OCI-LY1 (cell line): ENCODE measurements around the gene CIB1.
"Not testable (repeated sequence)": the region's sequence is repeated elsewhere in the genome, so short reads cannot be mapped to it uniquely, and the experiment has no call there.

ENCODE experiments used
- H2AFZ ChIP-seq: fragments of 200-600 bp; sonication (generic), shearing (Covaris generic); 2 replicates; pipeline ENCODE4 v1.6.0; 2014; ENCODE audit warnings: antibody characterized with exemption, mild to moderate bottlenecking, low read length
- H3F3A ChIP-seq: fragments of 200-600 bp; sonication (generic), shearing (Covaris generic); 2 replicates; pipeline ENCODE4 v1.6.0; 2014; ENCODE audit warnings: mild to moderate bottlenecking, antibody characterized with exemption, low read length, moderate library complexity; ENCODE audit not compliant: insufficient read depth
- H3K27ac ChIP-seq: fragments of 200-600 bp; sonication (generic); 2 replicates; pipeline ENCODE4 v1.5.1; 2014; ENCODE audit warnings: low read length, mixed run types, mild to moderate bottlenecking, low read depth; ENCODE audit not compliant: poor library complexity, severe bottlenecking
- H3K27me3 ChIP-seq: fragments of 200-600 bp; sonication (generic); 2 replicates; pipeline ENCODE4 v1.6.0; 2014; ENCODE audit warnings: antibody characterized with exemption, mild to moderate bottlenecking, low read length, moderate library complexity; ENCODE audit not compliant: insufficient read depth
- H3K36me3 ChIP-seq: fragments of 200-600 bp; sonication (generic); 2 replicates; pipeline ENCODE4 v1.6.1; 2014; ENCODE audit warnings: mild to moderate bottlenecking, antibody characterized with exemption, low read length, moderate library complexity, mixed read lengths; ENCODE audit not compliant: insufficient read depth
- H3K4me1 ChIP-seq: fragments of 200-600 bp; sonication (generic); 2 replicates; pipeline ENCODE4 v1.5.1; 2014; ENCODE audit warnings: mild to moderate bottlenecking, low read length, moderate library complexity; ENCODE audit not compliant: insufficient read depth, severe bottlenecking
- H3K4me2 ChIP-seq: fragments of 200-600 bp; sonication (generic), shearing (Covaris generic); 2 replicates; pipeline ENCODE4 v1.6.1; 2014; ENCODE audit warnings: low read length
- H3K4me3 ChIP-seq: fragments of 200-600 bp; sonication (generic); 2 replicates; pipeline ENCODE4 v1.5.1; 2014; ENCODE audit warnings: low read length, low read depth, mild to moderate bottlenecking, mixed read lengths; ENCODE audit not compliant: poor library complexity, severe bottlenecking
- H3K79me2 ChIP-seq: fragments of 200-600 bp; shearing (Covaris generic); 2 replicates; pipeline ENCODE4 v1.6.1; 2016; ENCODE audit warnings: mixed run types, low read length, mixed read lengths; ENCODE audit not compliant: insufficient read depth
- H3K9ac ChIP-seq: fragments of 200-600 bp; sonication (generic), shearing (Covaris generic); 2 replicates; pipeline ENCODE4 v1.6.1; 2014; ENCODE audit warnings: mild to moderate bottlenecking, low read length, mixed read lengths
- H3K9me2 ChIP-seq: fragments of 200-600 bp; sonication (generic), shearing (Covaris generic); 2 replicates; pipeline ENCODE4 v1.6.1; 2014; ENCODE audit warnings: low read depth, mild to moderate bottlenecking, low read length, mixed read lengths
- H3K9me3 ChIP-seq: fragments of 200-600 bp; shearing (Covaris generic); 2 replicates; pipeline ENCODE4 v1.6.1; 2014; ENCODE audit warnings: low read length, mixed read lengths
- H4K20me1 ChIP-seq: fragments of 200-600 bp; sonication (generic), shearing (Covaris generic); 2 replicates; pipeline ENCODE4 v1.6.0; 2016; ENCODE audit warnings: mild to moderate bottlenecking, low read length; ENCODE audit not compliant: insufficient read depth
- CTCF ChIP-seq: fragments of 200-600 bp; sonication (generic), shearing (Covaris generic); IDR thresholded peaks from 2 replicates; pipeline ENCODE4 v1.5.1; 2017; ENCODE audit warnings: mild to moderate bottlenecking, antibody characterized with exemption, low read length, moderate library complexity, mixed read lengths
- EZH2 ChIP-seq: fragments of 200-600 bp; sonication (generic), shearing (Covaris generic); IDR thresholded peaks from 2 replicates; pipeline ENCODE4 v1.8.0; 2017; ENCODE audit warnings: borderline replicate concordance, mixed run types, mild to moderate bottlenecking, antibody characterized with exemption, low read length, moderate library complexity, mixed read lengths

The CIB1 gene

GRCh38 chr15:90190606-90191343 lies 43.0 kb downstream of the CIB1 start:
- H3F3A ChIP-seq, result peaks cover 4% of the 10 kb centered on the region; the same call in 1 of the 2 replicates
- H3K9ac ChIP-seq, result peak overlapping the region; percentile 62
- H3K36me3 ChIP-seq, result no peaks in the 10 kb centered on the region
- no peak overlapping the region for H2AFZ ChIP-seq
- peak overlapping the region; percentile 57 for H3K4me3 ChIP-seq
- H3K79me2 ChIP-seq, result no peaks in the 10 kb centered on the region
- no peaks in the 10 kb centered on the region for H4K20me1 ChIP-seq
- H3K4me2 ChIP-seq, result peak overlapping the region; percentile 89
- H3K4me1 ChIP-seq, result peaks cover 76% of the 10 kb centered on the region
- H3K27ac ChIP-seq, result peak overlapping the region; percentile 99
- H3K9me3 ChIP-seq, result no peaks in the 10 kb centered on the region
- no peak for TF ChIP-seq EZH2
- TF ChIP-seq CTCF, result no peak
- H3K9me2 ChIP-seq, result no peaks in the 10 kb centered on the region
- no peaks in the 10 kb centered on the region for H3K27me3 ChIP-seq

GRCh38 chr15:90189781-90190467 lies 43.8 kb downstream of the CIB1 start:
- Histone ChIP-seq H3K9ac (peak overlapping the region; percentile 62), H2AFZ (no peak overlapping the region), H3K36me3 (no peaks in the 10 kb centered on the region), H3K27ac (peak overlapping the region; percentile 99), H3K4me1 (peaks cover 76% of the 10 kb centered on the region), H3F3A (peaks cover 4% of the 10 kb centered on the region; the same call in 1 of the 2 replicates), H3K4me3 (peak overlapping the region; percentile 3), H3K9me2 (no peaks in the 10 kb centered on the region), H3K79me2 (no peaks in the 10 kb centered on the region), H3K9me3 (no peaks in the 10 kb centered on the region), H3K27me3 (no peaks in the 10 kb centered on the region), H3K4me2 (peak overlapping the region; percentile 89), H4K20me1 (no peaks in the 10 kb centered on the region)
- no peak for TF ChIP-seq CTCF
- no peak for TF ChIP-seq EZH2

GRCh38 chr15:90188914-90189748 lies 44.6 kb downstream of the CIB1 start:
- no peaks in the 10 kb centered on the region for H3K79me2 ChIP-seq
- no peak overlapping the region for H3K4me3 ChIP-seq
- no peaks in the 10 kb centered on the region for H4K20me1 ChIP-seq
- H3K27me3 ChIP-seq, result no peaks in the 10 kb centered on the region
- H3K4me2 ChIP-seq, result peak overlapping the region; percentile 89
- TF ChIP-seq CTCF, result no peak
- TF ChIP-seq EZH2, result no peak
- H3K4me1 ChIP-seq, result peaks cover 76% of the 10 kb centered on the region
- peak overlapping the region; percentile 62; the same call in 1 of the 2 replicates for H3K9ac ChIP-seq
- H2AFZ ChIP-seq, result no peak overlapping the region
- no peaks in the 10 kb centered on the region for H3K36me3 ChIP-seq
- 0 out of 2 replicates have a peak, but pooled peaks cover 4% of the 10 kb centered on the region for H3F3A ChIP-seq
- H3K27ac ChIP-seq, result peak overlapping the region; percentile 99
- H3K9me2 ChIP-seq, result no peaks in the 10 kb centered on the region
- H3K9me3 ChIP-seq, result no peaks in the 10 kb centered on the region

- H3K36me3 ChIP-seq, H3F3A ChIP-seq, H4K20me1 ChIP-seq, H3K4me2 ChIP-seq, H3K9ac ChIP-seq, H3K9me3 ChIP-seq, H3K9me2 ChIP-seq, H2AFZ ChIP-seq, H3K79me2 ChIP-seq, H3K27ac ChIP-seq, H3K4me3 ChIP-seq, H3K27me3 ChIP-seq: not testable (repeated sequence)
- peaks cover 71% of the 10 kb centered on the region for H3K4me1 ChIP-seq
These were observed 45.7 kb downstream of the CIB1 start for GRCh38 chr15:90188065-90188464.
